H1 (cell line): ENCODE data around the gene CDC45. TPM values are rescaled to one million over a fixed set of nuclear protein-coding genes. Genes with fewer than 3 reads are reported as not detected.

ENCODE experiments used
- CTCF ChIA-PET: fragments of 300-600 bp; sonication (Branson Sonifier 250); formaldehyde crosslinking; loops from one replicate; lab custom pipeline; 2021; ENCODE audit not compliant: partially characterized antibody; lab: Charles Lee
- POLR2A ChIA-PET: fragments of 300-600 bp; sonication (Branson Sonifier 250); formaldehyde crosslinking; loops from one replicate; lab custom pipeline; 2021; ENCODE audit warnings: inconsistent platforms; ENCODE audit not compliant: partially characterized antibody; lab: Charles Lee
- DNase-seq, 2 experiments: peaks; one replicate each; pipeline versions ENCODE4 v3.0.0 to v3.0.0-alpha.2; 2010 to 2022; ENCODE audit warnings: low spot score in 2 of 2, low read depth in 1 of 2, mixed read lengths in 1 of 2
- FAIRE-seq: peaks from 2 replicates; lab custom pipeline; 2011; peaks lifted over from hg19 to GRCh38; lab: Jason Lieb, UNC
- H2AFZ ChIP-seq: 2 replicates; pipeline ENCODE4 v1.8.1; 2012; ENCODE audit warnings: low read length, inconsistent platforms
- H2AK5ac ChIP-seq: 2 replicates; pipeline ENCODE4 v1.6.1; 2013; ENCODE audit warnings: low read depth, low read length
- H2BK120ac ChIP-seq: replicated peaks from 2 replicates; pipeline ENCODE3; 2013; ENCODE audit warnings: low read depth, low read length, inconsistent platforms
- H2BK12ac ChIP-seq: 2 replicates; pipeline ENCODE4 v1.6.1; 2013; ENCODE audit warnings: low read depth, low read length
- H2BK15ac ChIP-seq: 2 replicates; pipeline ENCODE4 v1.6.1; 2013; ENCODE audit warnings: low read length
- H2BK20ac ChIP-seq: 2 replicates; pipeline ENCODE4 v1.6.1; 2013; ENCODE audit warnings: low read length
- H2BK5ac ChIP-seq: 2 replicates; pipeline ENCODE4 v1.6.1; 2013; ENCODE audit warnings: low read depth, low read length
- H3K14ac ChIP-seq: 2 replicates; pipeline ENCODE4 v1.6.1; 2013; ENCODE audit warnings: inconsistent platforms; ENCODE audit not compliant: insufficient read length
- H3K18ac ChIP-seq: 2 replicates; pipeline ENCODE4 v1.6.1; 2013; ENCODE audit warnings: low read length; ENCODE audit errors: extremely low read depth
- H3K23ac ChIP-seq: 2 replicates; pipeline ENCODE4 v1.6.1; 2013; ENCODE audit warnings: inconsistent platforms; ENCODE audit not compliant: insufficient read length
- H3K23me2 ChIP-seq: 2 replicates; pipeline ENCODE4 v1.6.1; 2013; ENCODE audit warnings: low read depth, low read length
- H3K27ac ChIP-seq: 2 replicates; pipeline ENCODE4 v1.6.1; 2011; ENCODE audit warnings: low read depth, low read length, inconsistent platforms
- H3K27me3 ChIP-seq, 4 experiments: replicated peaks in 1 of 4; 1 replicate in 1 of 4; 2 replicates in 3 of 4; pipeline versions ENCODE4 v1.6.1 to v1.8.1; 2011 to 2013; ENCODE audit warnings: low read length in 3 of 4, mild to moderate bottlenecking in 3 of 4, inconsistent platforms in 2 of 4, mixed read lengths in 2 of 4, moderate library complexity in 1 of 4; ENCODE audit not compliant: control insufficient read depth in 3 of 4, insufficient read depth in 3 of 4; ENCODE audit errors: extremely low read depth in 1 of 4
- H3K36me3 ChIP-seq, 4 experiments: 2 replicates each; pipeline versions ENCODE4 v1.6.1 to v1.8.1; 2011 to 2013; ENCODE audit warnings: mild to moderate bottlenecking in 4 of 4, low read length in 3 of 4, moderate library complexity in 2 of 4, control low read depth in 1 of 4, inconsistent platforms in 1 of 4; ENCODE audit not compliant: insufficient read depth in 4 of 4, control insufficient read depth in 2 of 4
- H3K4ac ChIP-seq: replicated peaks from 2 replicates; pipeline ENCODE3; 2013; ENCODE audit warnings: low read length, low read depth, mixed read lengths, inconsistent platforms; ENCODE audit not compliant: insufficient read length
- H3K4me1 ChIP-seq, 4 experiments: replicated peaks in 1 of 4; 1 replicate in 1 of 4; 2 replicates in 3 of 4; pipeline versions ENCODE4 v1.6.1 to v1.8.1; 2011 to 2013; ENCODE audit warnings: low read length in 3 of 4, inconsistent platforms in 2 of 4, mixed read lengths in 1 of 4; ENCODE audit not compliant: insufficient read depth in 4 of 4, control insufficient read depth in 3 of 4
- H3K4me2 ChIP-seq, 2 experiments: 2 replicates each; pipeline versions ENCODE4 v1.6.1 to v1.8.1; 2011 to 2013; ENCODE audit warnings: low read depth in 2 of 2, low read length in 2 of 2, control low read depth in 1 of 2, inconsistent platforms in 1 of 2, mild to moderate bottlenecking in 1 of 2; ENCODE audit not compliant: insufficient read depth in 1 of 2
- H3K4me3 ChIP-seq, 4 experiments: fragments of 200-600, 300-600 bp in 1 of 4; sonication (generic), shearing (Covaris generic), sonication (Bioruptor Twin) in 1 of 4; 2 replicates each; pipeline versions ENCODE4 v1.5.1 to v1.8.1; 2011 to 2016; ENCODE audit warnings: low read length in 4 of 4, low read depth in 3 of 4, control low read depth in 2 of 4, inconsistent platforms in 2 of 4, mild to moderate bottlenecking in 2 of 4, mixed read lengths in 1 of 4, moderate library complexity in 1 of 4; ENCODE audit not compliant: insufficient read depth in 2 of 4; ENCODE audit errors: extremely low read depth in 1 of 4
- H3K56ac ChIP-seq: replicated peaks from 2 replicates; pipeline ENCODE3; 2013; ENCODE audit warnings: low read depth, mild to moderate bottlenecking, mixed read lengths, low read length, inconsistent platforms; ENCODE audit not compliant: insufficient read length
- H3K79me1 ChIP-seq: 2 replicates; pipeline ENCODE4 v1.6.1; 2013; ENCODE audit warnings: low read depth, low read length, control low read depth
- H3K79me2 ChIP-seq, 2 experiments: 2 replicates each; pipeline versions ENCODE4 v1.6.1 to v1.8.1; 2012 to 2013; ENCODE audit warnings: low read length in 2 of 2, mild to moderate bottlenecking in 2 of 2, inconsistent platforms in 1 of 2; ENCODE audit not compliant: insufficient read depth in 2 of 2, control insufficient read depth in 1 of 2
- H3K9ac ChIP-seq, 4 experiments: replicated peaks in 1 of 4; 1 replicate in 1 of 4; 2 replicates in 3 of 4; pipeline versions ENCODE4 v1.6.1 to v1.8.1; 2011 to 2013; ENCODE audit warnings: low read depth in 3 of 4, low read length in 3 of 4, control low read depth in 2 of 4, mild to moderate bottlenecking in 2 of 4, moderate library complexity in 2 of 4, inconsistent platforms in 1 of 4; ENCODE audit errors: extremely low read depth in 1 of 4
- H3K9me3 ChIP-seq, 2 experiments: 2 replicates each; pipeline versions ENCODE4 v1.6.1 to v1.8.1; 2012 to 2013; ENCODE audit warnings: mild to moderate bottlenecking in 2 of 2, moderate library complexity in 2 of 2, control low read depth in 1 of 2, inconsistent platforms in 1 of 2, low read depth in 1 of 2, low read length in 1 of 2, mixed read lengths in 1 of 2; ENCODE audit not compliant: insufficient read depth in 2 of 2
- H4K20me1 ChIP-seq, 2 experiments: replicated peaks in 1 of 2; 2 replicates each; pipeline versions ENCODE3 to v1.8.1; 2011 to 2013; ENCODE audit warnings: inconsistent platforms in 2 of 2, low read length in 2 of 2, mild to moderate bottlenecking in 1 of 2; ENCODE audit not compliant: insufficient read depth in 2 of 2, control insufficient read depth in 1 of 2
- H4K5ac ChIP-seq: 2 replicates; pipeline ENCODE4 v1.6.1; 2013; ENCODE audit warnings: low read length, low read depth, mixed read lengths, inconsistent platforms; ENCODE audit not compliant: insufficient read length
- H4K8ac ChIP-seq: 2 replicates; pipeline ENCODE4 v1.8.0; 2013; ENCODE audit warnings: mild to moderate bottlenecking, moderate library complexity, low read length, inconsistent platforms; ENCODE audit not compliant: insufficient read depth; ENCODE audit errors: extremely low read depth
- H4K91ac ChIP-seq: replicated peaks from 2 replicates; pipeline ENCODE3; 2013; ENCODE audit warnings: low read length, mixed read lengths, inconsistent platforms; ENCODE audit not compliant: insufficient read length
- CBX5 ChIP-seq: fragments of 300-800, 300-1000 bp; sonication (generic); IDR thresholded peaks from 2 replicates; pipeline ENCODE4 v1.7.1; 2016; ENCODE audit warnings: antibody characterized with exemption, low read length, low read depth
- EGR1 ChIP-seq: IDR thresholded peaks from 2 replicates; pipeline ENCODE4 v1.6.1; 2011; ENCODE audit warnings: low read depth, low read length, borderline replicate concordance
- HDAC2 ChIP-seq, 2 experiments: fragments of 300-600 bp in 1 of 2; sonication (generic) in 1 of 2; IDR thresholded peaks; 2 replicates each; pipeline ENCODE4 v1.6.1; 2011 to 2012; ENCODE audit warnings: low read depth in 2 of 2, low read length in 2 of 2, mild to moderate bottlenecking in 2 of 2, moderate library complexity in 2 of 2, borderline replicate concordance in 1 of 2, inconsistent platforms in 1 of 2
- HDAC6 ChIP-seq: IDR thresholded peaks from one replicate; pipeline ENCODE4 v1.7.1; 2012; ENCODE audit warnings: low read depth, mild to moderate bottlenecking, inconsistent platforms, low read length, moderate library complexity
- MAFK ChIP-seq: IDR thresholded peaks from 2 replicates; pipeline ENCODE4 v1.6.1; 2012; ENCODE audit warnings: low read depth, mild to moderate bottlenecking, improper control_type of control experiment, low read length
- PHF8 ChIP-seq: fragments of 200-600 bp; sonication (generic); conservative IDR thresholded peaks from 2 replicates; pipeline ENCODE4 v1.7.1; 2012; ENCODE audit warnings: low read depth, mild to moderate bottlenecking, inconsistent platforms, low read length, moderate library complexity
- POLR2A ChIP-seq, 2 experiments: IDR thresholded peaks; 1 replicate in 1 of 2; 2 replicates in 1 of 2; pipeline ENCODE4 v1.6.1; 2011; ENCODE audit warnings: low read depth in 2 of 2, low read length in 2 of 2, mild to moderate bottlenecking in 2 of 2; ENCODE audit errors: control extremely low read depth in 1 of 2
- POLR2AphosphoS5 ChIP-seq: IDR thresholded peaks from 2 replicates; pipeline ENCODE4 v1.6.1; 2011; ENCODE audit warnings: low read depth, low read length
- RFX5 ChIP-seq: IDR thresholded peaks from 2 replicates; pipeline ENCODE4 v1.6.1; 2011; ENCODE audit warnings: low read depth, low read length, improper control_type of control experiment, borderline replicate concordance
- RNF2 ChIP-seq: fragments of 200-900, 300-1000 bp; sonication (generic); IDR thresholded peaks from 2 replicates; pipeline ENCODE4 v1.7.1; 2016; ENCODE audit warnings: borderline replicate concordance, low read depth, mild to moderate bottlenecking, antibody characterized with exemption, low read length; ENCODE audit not compliant: poor library complexity, severe bottlenecking; ENCODE audit errors: missing control alignments
- SP4 ChIP-seq: IDR thresholded peaks from 2 replicates; pipeline ENCODE4 v1.6.1; 2012; ENCODE audit warnings: low read length, inconsistent platforms
- SUZ12 ChIP-seq: fragments of 200-600 bp; sonication (generic); IDR thresholded peaks from 2 replicates; pipeline ENCODE4 v1.6.1; 2012; ENCODE audit warnings: mild to moderate bottlenecking, inconsistent platforms, low read length, moderate library complexity, mixed read lengths
- whole genome bisulfite sequencing, 2 experiments: shearing (Covaris generic) in 1 of 2; methylation state at CpG; one replicate each; pipeline versions ENCODE4 v1.1.6 to v1.1.7; 2013 to 2015; ENCODE audit warnings: low lambda C conversion rate in 2 of 2, mixed read lengths in 2 of 2, inconsistent platforms in 1 of 2, low coverage in 1 of 2, missing lambda C conversion rate in 1 of 2; ENCODE audit not compliant: insufficient replicate concordance in 2 of 2, insufficient coverage in 1 of 2, insufficient read length in 1 of 2; ENCODE audit errors: extremely low coverage in 1 of 2, missing lambda C conversion rate in 1 of 2; 5-methylcytosine and 5-hydroxymethylcytosine counted together
- polyA plus RNA-seq, 7 experiments: library from polyadenylated mRNA; depleted of rRNA in 3 of 7; stranded (reverse) in 5 of 7; unstranded in 2 of 7; fragments of >200 nt in 5 of 7; fragments of 200-250 nt in 2 of 7; gene quantifications; 1 replicate in 5 of 7; 2 replicates in 1 of 7; 4 replicates in 1 of 7; pipeline versions ENCODE4 v1.2.1 to v1.2.3, GENCODE V29; 2011 to 2013; ENCODE audit warnings: missing spikeins in 2 of 7, mixed read lengths in 2 of 7
- total RNA-seq: library from RNA; stranded (reverse); fragmentation: NEBNext Ultra II Directional; extraction: Animal tissue kit (Norgen Biotek cat#: 25700); gene quantifications from 2 replicates; pipeline ENCODE4 v1.2.1, GENCODE V29; 2021
- TF ChIP-seq, protein P1 (sequence below): IDR thresholded peaks from 2 replicates; pipeline ENCODE4 v1.6.1; 2011; ENCODE audit warnings: low read length, improper control_type of control experiment

Gene CDC45
- total and polyA plus RNA-seq, 2 of the 8 experiments (the other 6 are each of a cell fraction or from before 2014, with no cell fraction given): 31.9 to 37.7 TPM

GRCh38 chr22:19467912-19468311 is 11.8 kb upstream of the CDC45 start:
- H2BK120ac ChIP-seq: no peak overlapping the region
- WGBS, 2 experiments: 91% methylated on average over 6 of the region's 6 CpGs; no CpG with 5 or more reads in 1 of the 2 experiments
- H3K9ac ChIP-seq: no peak overlapping the region
- peaks cover 0 to 19% of the 10 kb centered on the region in 2 experiments for H4K20me1 ChIP-seq
- no peak overlapping the region for H2BK12ac ChIP-seq
- H2BK15ac ChIP-seq: no peak overlapping the region
- no peak overlapping the region for H3K4me3 ChIP-seq
- no peak overlapping the region for H4K8ac ChIP-seq
- H4K91ac ChIP-seq: no peak overlapping the region
- no peak overlapping the region for H2BK5ac ChIP-seq
- no peaks in the 10 kb centered on the region for H3K23me2 ChIP-seq
- no peak overlapping the region for H3K27ac ChIP-seq
- H2AFZ ChIP-seq: no peak overlapping the region
- H4K5ac ChIP-seq: no peak overlapping the region
- DNase-seq (no peak), FAIRE-seq (no peak)
- no peak overlapping the region for H3K14ac ChIP-seq
- ChIA-PET CTCF (interaction anchor here (0.9 to 1.0 kb wide), 3 partner anchors 16 to 263 kb away, joined by 3 read pairs; no protein-coding TSS in a partner anchor), POLR2A (interaction anchor here (0.7 to 1.0 kb wide), 2 partner anchors 17 to 137 kb away, joined by 3 to 4 read pairs; no protein-coding TSS in a partner anchor)
- H3K27me3 ChIP-seq: no peaks in the 10 kb centered on the region
- no peaks in the 10 kb centered on the region for H3K9me3 ChIP-seq
- no peak overlapping the region for H3K23ac ChIP-seq
- H3K4me1 ChIP-seq: no peaks in the 10 kb centered on the region
- no peak overlapping the region for H3K4ac ChIP-seq
- H3K79me2 ChIP-seq: no peaks in the 10 kb centered on the region
- H2AK5ac ChIP-seq: no peak overlapping the region
- H2BK20ac ChIP-seq: no peak overlapping the region
- H3K56ac ChIP-seq: no peak overlapping the region
- H3K4me2 ChIP-seq: no peak overlapping the region
- H3K36me3 ChIP-seq: peaks cover 30 to 69% (median 56%) of the 10 kb centered on the region in 4 experiments
- no peak overlapping the region for H3K18ac ChIP-seq
- H3K79me1 ChIP-seq: peaks cover 2% of the 10 kb centered on the region; the same call in 1 of the 2 replicates
- TF ChIP-seq SP4 (no peak), RNF2 (no peak), HDAC2 (IDR thresholded peaks at IDR 0.05; ENCODE audit: borderline replicate concordance in 1 of 2, low read depth in 2 of 2, low read length in 2 of 2) (no peak), HDAC6 (no peak), EGR1 (no peak), RFX5 (no peak), CBX5 (no peak), POLR2AphosphoS5 (no peak), MAFK (no peak), PHF8 (no peak), POLR2A (IDR thresholded peaks at IDR 0.05; ENCODE audit: control extremely low read depth in 1 of 2, low read depth in 2 of 2, low read length in 2 of 2) (no peak), SUZ12 (no peak)
- TF ChIP-seq, protein P1, sequence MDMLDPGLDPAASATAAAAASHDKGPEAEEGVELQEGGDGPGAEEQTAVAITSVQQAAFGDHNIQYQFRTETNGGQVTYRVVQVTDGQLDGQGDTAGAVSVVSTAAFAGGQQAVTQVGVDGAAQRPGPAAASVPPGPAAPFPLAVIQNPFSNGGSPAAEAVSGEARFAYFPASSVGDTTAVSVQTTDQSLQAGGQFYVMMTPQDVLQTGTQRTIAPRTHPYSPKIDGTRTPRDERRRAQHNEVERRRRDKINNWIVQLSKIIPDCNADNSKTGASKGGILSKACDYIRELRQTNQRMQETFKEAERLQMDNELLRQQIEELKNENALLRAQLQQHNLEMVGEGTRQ: no peak
